Measurements from ENCODE around the gene MYO15B.

Gene MYO15B

GRCh38 chr17:75604034-75604695, 16.6 kb downstream of the MYO15B start:
- no peak for DNase-seq (ENCODE audit: low read depth in 1 of 2, low spot score in 1 of 2)
- Histone ChIP-seq H3K4me3 (replicated peaks; ENCODE audit: insufficient read depth, low read length) (no peak overlapping the region), H3K27me3 (ENCODE audit: insufficient read depth, poor library complexity, severe bottlenecking) (no peaks in the 10 kb centered on the region), H3K27ac (replicated peaks) (no peak overlapping the region)
- no peak for TF ChIP-seq POLR2AphosphoS5 (IDR thresholded peaks at IDR 0.05; ENCODE audit: low read depth)
- TF ChIP-seq REST (IDR thresholded peaks at IDR 0.05; ENCODE audit: insufficient replicate concordance, low read depth): no peak
- no peak for TF ChIP-seq CTCF (IDR thresholded peaks at IDR 0.05; ENCODE audit: insufficient read depth, low read length)
- no peak for TF ChIP-seq SPI1 (IDR thresholded peaks at IDR 0.05; ENCODE audit: borderline replicate concordance, low read depth)
- TF ChIP-seq GABPA (IDR thresholded peaks at IDR 0.05; ENCODE audit: low read depth): no peak

GRCh38 chr17:75605790-75606189, 18.2 kb downstream of the MYO15B start:
- no peak for TF ChIP-seq GABPA (IDR thresholded peaks at IDR 0.05; ENCODE audit: low read depth)
- no peak for TF ChIP-seq POLR2AphosphoS5 (IDR thresholded peaks at IDR 0.05; ENCODE audit: low read depth)
- TF ChIP-seq CTCF (IDR thresholded peaks at IDR 0.05; ENCODE audit: insufficient read depth, low read length): no peak
- no peak for TF ChIP-seq SPI1 (IDR thresholded peaks at IDR 0.05; ENCODE audit: borderline replicate concordance, low read depth)
- TF ChIP-seq REST (IDR thresholded peaks at IDR 0.05; ENCODE audit: insufficient replicate concordance, low read depth): no peak
- Histone ChIP-seq H3K4me3 (replicated peaks; ENCODE audit: insufficient read depth, low read length) (no peak overlapping the region), H3K27ac (replicated peaks) (no peak overlapping the region), H3K27me3 (ENCODE audit: insufficient read depth, poor library complexity, severe bottlenecking) (no peaks in the 10 kb centered on the region)
- DNase-seq (ENCODE audit: low read depth in 1 of 2, low spot score in 1 of 2): no peak

GRCh38 chr17:75607086-75607485, 19.5 kb downstream of the MYO15B start:
- no peak for TF ChIP-seq CTCF (IDR thresholded peaks at IDR 0.05; ENCODE audit: insufficient read depth, low read length)
- TF ChIP-seq POLR2AphosphoS5 (IDR thresholded peaks at IDR 0.05; ENCODE audit: low read depth): no peak
- Histone ChIP-seq H3K4me3 (replicated peaks; ENCODE audit: insufficient read depth, low read length) (no peak overlapping the region), H3K27me3 (ENCODE audit: insufficient read depth, poor library complexity, severe bottlenecking) (no peaks in the 10 kb centered on the region), H3K27ac (replicated peaks) (no peak overlapping the region)
- DNase-seq (ENCODE audit: low read depth in 1 of 2, low spot score in 1 of 2): no peak
